ENCODE measurements around the gene BCL6.

Gene BCL6

DNA sequence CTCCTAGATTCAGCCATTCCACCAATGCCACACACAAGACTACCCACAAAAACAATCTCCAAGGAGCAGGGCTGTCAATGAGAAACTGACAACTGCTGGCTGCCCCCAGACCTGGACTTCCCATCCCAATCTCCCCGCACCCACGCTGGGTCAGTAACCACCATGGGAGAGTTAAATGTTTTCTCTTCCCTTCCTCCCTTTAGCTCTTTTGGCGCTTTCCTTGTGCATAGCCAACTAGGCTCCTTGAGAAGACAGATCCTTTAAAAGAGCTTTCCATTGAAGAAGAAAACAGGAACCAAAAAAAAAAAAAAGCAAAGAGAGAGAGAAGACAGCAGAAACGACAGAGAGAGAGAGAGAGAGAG is 8.3 kb downstream of the BCL6 start:
- no peaks in the 10 kb centered on the region for H3K9me3 Mint-ChIP-seq
- peaks cover 15% of the 10 kb centered on the region for H3K36me3 Mint-ChIP-seq (ENCODE audit: low read depth)
- H3K4me3 Mint-ChIP-seq, result peak overlapping the region; percentile 92
- peak overlapping the region; percentile 92 for H3K27ac Mint-ChIP-seq
- H3K27me3 Mint-ChIP-seq, result no peaks in the 10 kb centered on the region
- H3K4me1 Mint-ChIP-seq (ENCODE audit: low read depth), result peaks cover 54% of the 10 kb centered on the region

DNA sequence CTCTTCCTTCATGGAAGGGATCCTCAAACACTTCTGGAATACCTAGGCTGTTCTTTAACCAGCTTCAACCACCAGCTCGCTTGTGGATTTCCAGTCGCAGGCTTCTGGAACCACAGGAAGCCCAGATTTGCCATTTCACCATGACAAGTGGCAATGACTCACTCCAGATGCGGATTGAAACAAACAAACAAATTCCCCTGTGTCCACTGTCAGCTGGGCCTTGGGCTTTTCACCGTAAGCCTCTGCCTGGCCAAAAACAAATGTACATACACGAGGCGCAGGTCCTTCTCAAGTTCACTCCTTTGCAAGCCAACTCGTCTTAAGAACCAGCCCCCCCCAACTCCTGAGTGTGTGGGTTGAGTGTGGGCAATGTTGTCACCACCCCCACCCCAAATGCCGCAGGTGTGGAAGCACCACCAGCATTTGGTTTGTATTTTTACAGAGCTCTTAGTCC is 8.8 kb downstream of the BCL6 start:
- H3K27ac Mint-ChIP-seq, result peak overlapping the region; percentile 28
- H3K4me3 Mint-ChIP-seq, result no peak overlapping the region
- peaks cover 19% of the 10 kb centered on the region for H3K36me3 Mint-ChIP-seq (ENCODE audit: low read depth)
- H3K27me3 Mint-ChIP-seq, result no peaks in the 10 kb centered on the region
- no peaks in the 10 kb centered on the region for H3K9me3 Mint-ChIP-seq
- H3K4me1 Mint-ChIP-seq (ENCODE audit: low read depth), result peaks cover 49% of the 10 kb centered on the region

DNA sequence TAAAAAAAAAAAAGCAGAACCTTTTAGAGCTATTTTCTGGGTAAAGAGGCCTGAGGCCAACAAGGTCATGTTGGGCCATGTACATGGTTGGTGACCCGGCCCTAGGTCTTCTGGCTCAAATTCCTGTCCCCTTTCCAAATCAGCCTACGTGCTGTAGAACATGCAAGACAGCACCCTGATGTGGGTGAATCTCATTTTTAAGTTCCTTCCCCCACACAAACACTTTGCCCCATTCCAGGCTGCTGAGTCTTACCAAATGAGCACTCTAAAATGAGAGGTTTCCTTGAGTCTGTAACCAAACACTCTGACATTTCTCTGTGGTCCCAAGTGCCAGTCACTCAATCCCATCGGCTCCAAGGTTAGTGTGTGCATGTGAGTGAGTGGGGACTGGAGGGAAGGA is 9.4 kb downstream of the BCL6 start:
- Mint-ChIP-seq H3K27ac (no peak overlapping the region), H3K4me3 (no peak overlapping the region), H3K36me3 (ENCODE audit: low read depth) (peaks cover 25% of the 10 kb centered on the region), H3K4me1 (ENCODE audit: low read depth) (peaks cover 43% of the 10 kb centered on the region), H3K9me3 (no peaks in the 10 kb centered on the region), H3K27me3 (no peaks in the 10 kb centered on the region)

GRCh38 chr3:187735383-187735782 is 9.9 kb downstream of the BCL6 start:
- Mint-ChIP-seq H3K36me3 (ENCODE audit: low read depth) (peaks cover 27% of the 10 kb centered on the region), H3K27ac (no peak overlapping the region), H3K4me3 (no peak overlapping the region), H3K4me1 (ENCODE audit: low read depth) (peaks cover 38% of the 10 kb centered on the region), H3K9me3 (no peaks in the 10 kb centered on the region), H3K27me3 (no peaks in the 10 kb centered on the region)

DNA sequence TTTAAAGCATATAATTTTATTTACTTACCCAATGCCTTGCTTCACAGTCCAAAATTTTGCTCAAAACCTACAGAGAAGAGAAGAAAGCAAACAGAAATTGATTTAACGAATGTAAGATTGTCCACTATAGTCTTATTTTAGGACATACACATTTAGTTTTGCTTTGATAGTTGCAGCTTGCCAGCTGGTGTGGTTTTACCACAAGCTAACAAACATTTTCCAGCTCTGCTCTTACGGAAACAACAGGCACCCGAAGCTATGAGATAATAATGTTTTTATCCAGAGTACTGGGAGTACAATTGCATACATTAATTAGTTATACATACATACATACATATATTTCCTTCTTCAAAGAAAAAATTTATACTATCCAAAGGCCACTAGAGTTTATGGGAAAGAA is 10.4 kb downstream of the BCL6 start:
- Mint-ChIP-seq H3K27me3 (no peaks in the 10 kb centered on the region), H3K36me3 (ENCODE audit: low read depth) (peaks cover 32% of the 10 kb centered on the region), H3K9me3 (no peaks in the 10 kb centered on the region), H3K4me1 (ENCODE audit: low read depth) (peaks cover 34% of the 10 kb centered on the region), H3K27ac (no peak overlapping the region), H3K4me3 (no peak overlapping the region)

DNA sequence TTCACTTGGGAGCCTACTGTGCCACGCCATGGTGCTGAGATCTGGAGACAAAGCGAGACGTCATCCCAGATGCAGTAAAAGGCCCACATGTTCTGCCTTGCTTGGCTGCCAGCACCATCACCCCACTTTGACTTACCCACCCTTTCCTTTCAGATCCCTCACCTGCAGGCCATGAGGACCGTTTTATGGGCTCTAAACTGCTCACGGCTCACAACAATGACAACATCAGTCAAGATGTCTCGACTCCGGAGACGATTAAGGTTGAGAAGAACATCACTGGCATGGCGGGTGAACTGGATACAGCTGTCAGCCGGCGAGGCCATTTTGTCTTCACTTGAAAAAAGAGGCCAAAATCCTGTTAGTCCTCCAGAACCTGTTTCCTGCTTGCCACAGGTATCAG is 11.9 kb downstream of the BCL6 start:
- Mint-ChIP-seq H3K4me3 (no peak overlapping the region), H3K4me1 (ENCODE audit: low read depth) (peaks cover 23% of the 10 kb centered on the region), H3K36me3 (ENCODE audit: low read depth) (peaks cover 46% of the 10 kb centered on the region), H3K9me3 (no peaks in the 10 kb centered on the region), H3K27me3 (no peaks in the 10 kb centered on the region), H3K27ac (no peak overlapping the region)

DNA sequence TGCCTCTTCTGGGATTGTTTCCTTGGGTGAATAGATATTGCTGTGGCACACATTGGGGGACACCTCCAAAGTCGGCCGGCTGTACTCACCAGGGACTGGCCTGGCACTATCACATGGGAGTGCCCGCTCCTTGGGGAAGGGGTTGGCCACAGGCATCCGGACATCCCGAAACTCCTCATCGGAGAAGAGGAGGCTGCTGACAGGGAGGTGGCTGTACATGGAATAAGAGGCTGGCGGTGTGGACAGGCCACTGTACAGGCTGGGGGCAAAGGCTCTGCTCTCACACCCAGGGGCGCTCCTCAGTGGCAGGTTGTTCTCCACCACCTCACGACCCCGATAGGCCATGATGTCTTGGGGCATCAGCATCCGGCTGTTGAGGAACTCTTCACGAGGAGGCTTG is 15.7 kb downstream of the BCL6 start:
- Mint-ChIP-seq H3K36me3 (ENCODE audit: low read depth) (peaks cover 69% of the 10 kb centered on the region), H3K9me3 (no peaks in the 10 kb centered on the region), H3K4me3 (no peak overlapping the region), H3K27me3 (no peaks in the 10 kb centered on the region), H3K4me1 (ENCODE audit: low read depth) (no peaks in the 10 kb centered on the region), H3K27ac (no peak overlapping the region)

- no peaks in the 10 kb centered on the region for H3K4me1 Mint-ChIP-seq (ENCODE audit: low read depth)
- no peak overlapping the region for H3K4me3 Mint-ChIP-seq
- H3K36me3 Mint-ChIP-seq (ENCODE audit: low read depth), result peaks cover 74% of the 10 kb centered on the region
- H3K27ac Mint-ChIP-seq, result no peak overlapping the region
- no peaks in the 10 kb centered on the region for H3K27me3 Mint-ChIP-seq
- H3K9me3 Mint-ChIP-seq, result no peaks in the 10 kb centered on the region
Observed at GRCh38 chr3:187728940-187729583, 16.2 kb downstream of the BCL6 start.

GRCh38 chr3:187728248-187728647 is 17.0 kb downstream of the BCL6 start:
- Mint-ChIP-seq H3K27me3 (no peaks in the 10 kb centered on the region), H3K4me1 (ENCODE audit: low read depth) (no peaks in the 10 kb centered on the region), H3K9me3 (no peaks in the 10 kb centered on the region), H3K27ac (no peak overlapping the region), H3K4me3 (no peak overlapping the region), H3K36me3 (ENCODE audit: low read depth) (peaks cover 82% of the 10 kb centered on the region)

DNA sequence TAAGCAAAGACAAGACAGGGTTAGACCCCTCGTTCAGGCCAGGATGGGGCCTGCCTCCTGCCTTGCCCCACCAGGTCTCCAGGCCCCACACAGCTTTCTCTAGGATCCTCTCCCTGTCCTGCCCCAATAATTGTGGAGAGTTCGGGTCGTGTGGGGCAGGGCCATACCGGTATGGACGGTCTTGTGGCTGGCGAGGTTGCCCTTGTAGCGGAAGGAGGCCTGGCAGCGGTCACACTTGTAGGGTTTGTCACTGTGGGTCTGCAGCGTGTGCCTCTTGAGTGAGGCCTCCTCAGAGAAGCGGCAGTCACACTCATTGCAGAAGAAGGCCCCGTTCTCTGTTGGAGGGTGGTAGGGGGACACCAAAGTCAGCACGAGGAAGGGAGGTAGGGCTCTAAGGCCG is 18.7 kb downstream of the BCL6 start:
- Mint-ChIP-seq H3K27me3 (no peaks in the 10 kb centered on the region), H3K27ac (no peak overlapping the region), H3K9me3 (no peaks in the 10 kb centered on the region), H3K36me3 (ENCODE audit: low read depth) (peaks cover 87% of the 10 kb centered on the region), H3K4me1 (ENCODE audit: low read depth) (no peaks in the 10 kb centered on the region), H3K4me3 (no peak overlapping the region)

- H3K27ac Mint-ChIP-seq, result no peak overlapping the region
- peaks cover 80% of the 10 kb centered on the region for H3K36me3 Mint-ChIP-seq (ENCODE audit: low read depth)
- H3K9me3 Mint-ChIP-seq, result no peaks in the 10 kb centered on the region
- H3K4me3 Mint-ChIP-seq, result no peak overlapping the region
- H3K4me1 Mint-ChIP-seq (ENCODE audit: low read depth), result no peaks in the 10 kb centered on the region
- H3K27me3 Mint-ChIP-seq, result no peaks in the 10 kb centered on the region
Observed at GRCh38 chr3:187725653-187726370, 19.5 kb downstream of the BCL6 start.

DNA sequence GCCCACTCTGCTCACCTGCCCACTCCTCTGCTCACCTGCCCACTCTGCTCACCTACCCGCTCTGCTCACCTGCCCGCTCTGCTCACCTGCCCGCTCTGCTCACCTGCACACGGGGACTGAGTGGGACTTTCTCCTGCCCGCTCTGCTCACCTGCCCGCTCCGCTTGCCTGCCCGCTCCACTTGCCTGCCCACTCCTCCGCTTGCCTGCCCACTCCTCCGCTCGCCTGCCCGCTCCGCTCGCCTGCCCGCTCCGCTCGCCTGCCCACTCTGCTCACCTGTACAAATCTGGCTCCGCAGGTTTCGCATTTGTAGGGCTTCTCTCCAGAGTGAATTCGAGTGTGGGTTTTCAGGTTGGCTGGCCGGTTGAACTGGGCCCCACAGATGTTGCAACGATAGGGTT is 20.0 kb downstream of the BCL6 start:
- no peak overlapping the region for H3K27ac Mint-ChIP-seq
- H3K27me3 Mint-ChIP-seq, result no peaks in the 10 kb centered on the region
- peaks cover 80% of the 10 kb centered on the region for H3K36me3 Mint-ChIP-seq (ENCODE audit: low read depth)
- no peak overlapping the region for H3K4me3 Mint-ChIP-seq
- H3K9me3 Mint-ChIP-seq, result no peaks in the 10 kb centered on the region
- no peaks in the 10 kb centered on the region for H3K4me1 Mint-ChIP-seq (ENCODE audit: low read depth)

- H3K27ac Mint-ChIP-seq, result no peak overlapping the region
- H3K36me3 Mint-ChIP-seq (ENCODE audit: low read depth), result peaks cover 51% of the 10 kb centered on the region
- no peak overlapping the region for H3K4me3 Mint-ChIP-seq
Observed at GRCh38 chr3:187722206-187722612, 23.1 kb downstream of the BCL6 start.

GRCh38 chr3:187721055-187721454 is 24.2 kb downstream of the BCL6 start:
- Mint-ChIP-seq H3K27ac (no peak overlapping the region), H3K27me3 (no peaks in the 10 kb centered on the region), H3K9me3 (no peaks in the 10 kb centered on the region), H3K36me3 (ENCODE audit: low read depth) (peaks cover 40% of the 10 kb centered on the region), H3K4me3 (no peak overlapping the region), H3K4me1 (ENCODE audit: low read depth) (no peaks in the 10 kb centered on the region)

More at GRCh38 chr3:187722206-187722612, 23.1 kb downstream of the BCL6 start:
- Mint-ChIP-seq H3K4me1 (ENCODE audit: low read depth) (no peaks in the 10 kb centered on the region), H3K27me3 (no peaks in the 10 kb centered on the region), H3K9me3 (no peaks in the 10 kb centered on the region)

GRCh38 chr3:187720337-187720670 is 25.0 kb downstream of the BCL6 start:
- no peaks in the 10 kb centered on the region for H3K27me3 Mint-ChIP-seq
- peaks cover 36% of the 10 kb centered on the region for H3K36me3 Mint-ChIP-seq (ENCODE audit: low read depth)
- no peaks in the 10 kb centered on the region for H3K4me1 Mint-ChIP-seq (ENCODE audit: low read depth)
- no peak overlapping the region for H3K27ac Mint-ChIP-seq
- H3K9me3 Mint-ChIP-seq, result no peaks in the 10 kb centered on the region
- no peak overlapping the region for H3K4me3 Mint-ChIP-seq
